Measurements from ENCODE around the gene GINS2.

Gene GINS2

DNA sequence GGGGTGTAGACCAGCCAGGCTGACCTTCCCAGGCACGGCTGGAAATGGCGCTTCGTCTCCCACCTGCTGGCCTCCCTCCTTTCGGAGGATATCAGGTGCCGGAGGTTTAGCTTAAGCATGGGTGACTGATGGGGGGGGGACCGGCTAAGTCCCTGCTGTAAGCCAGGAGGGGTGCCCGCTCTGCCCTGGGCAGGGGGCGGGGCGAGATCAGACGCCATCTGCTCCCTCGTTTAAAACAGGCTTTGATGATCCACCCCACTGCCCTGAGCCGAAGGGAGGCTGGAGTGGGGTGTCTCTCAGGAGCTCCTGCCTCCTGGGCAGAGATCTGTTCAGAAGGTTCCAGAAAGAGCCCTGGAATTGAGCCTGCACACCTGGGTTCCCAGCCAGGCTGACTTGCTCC lies 36.2 kb upstream of the GINS2 start:
- Histone ChIP-seq H3K4me3 (ENCODE audit: low read depth in 1 of 2, low read length in 2 of 2) (no peak overlapping the region), H3K36me3 (ENCODE audit: control insufficient read depth in 1 of 2, insufficient read depth in 2 of 2, low read length in 2 of 2) (no peaks in the 10 kb centered on the region), H3K4me1 (ENCODE audit: control insufficient read depth in 1 of 2, insufficient read depth in 2 of 2, low read length in 2 of 2) (no peaks in the 10 kb centered on the region), H3K27ac (ENCODE audit: low read length) (no peak overlapping the region), H3K9me3 (ENCODE audit: control insufficient read depth in 1 of 2, low read length in 2 of 2) (no peaks in the 10 kb centered on the region), H3K27me3 (ENCODE audit: low read depth, low read length) (no peaks in the 10 kb centered on the region)

DNA sequence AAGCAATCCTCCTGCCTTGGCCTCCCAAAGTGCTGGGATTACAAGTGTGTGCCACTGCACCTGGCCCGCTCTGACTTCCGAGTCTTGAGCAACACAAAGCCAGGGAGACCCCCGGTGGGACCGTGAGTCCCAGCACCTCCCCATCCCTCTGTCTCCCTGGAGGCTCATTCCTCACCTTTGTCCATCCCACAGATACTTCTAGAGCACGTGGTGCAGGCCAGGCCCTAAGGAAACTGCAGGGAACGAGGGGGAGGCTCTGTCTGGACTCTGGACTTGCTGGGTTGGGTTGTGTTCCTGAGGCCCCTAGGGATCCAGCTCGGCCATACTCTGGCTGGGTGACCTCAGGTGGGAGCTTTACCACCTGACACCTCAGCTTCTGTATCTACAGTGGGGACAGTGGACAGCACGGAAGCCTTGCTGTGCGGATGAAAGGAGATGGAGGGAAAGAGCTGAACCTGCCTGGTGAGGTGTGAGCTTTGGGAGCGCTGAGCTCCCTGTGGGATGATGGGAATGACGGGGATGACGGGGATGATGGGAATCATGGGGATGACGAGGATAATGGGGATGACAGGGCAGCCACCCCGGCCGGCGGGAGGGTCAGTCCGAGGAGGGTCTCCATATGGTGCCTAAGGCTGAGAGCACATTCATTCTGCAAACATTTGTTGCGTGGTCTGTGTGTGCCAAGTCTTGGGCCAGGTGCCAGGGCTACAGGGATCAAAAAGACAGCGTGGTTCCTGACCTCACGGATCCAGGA lies 35.5 kb upstream of the GINS2 start:
- Histone ChIP-seq H3K27ac (ENCODE audit: low read length) (no peak overlapping the region), H3K9me3 (ENCODE audit: control insufficient read depth in 1 of 2, low read length in 2 of 2) (no peaks in the 10 kb centered on the region), H3K36me3 (ENCODE audit: control insufficient read depth in 1 of 2, insufficient read depth in 2 of 2, low read length in 2 of 2) (no peaks in the 10 kb centered on the region), H3K27me3 (ENCODE audit: low read depth, low read length) (no peaks in the 10 kb centered on the region), H3K4me1 (ENCODE audit: control insufficient read depth in 1 of 2, insufficient read depth in 2 of 2, low read length in 2 of 2) (no peaks in the 10 kb centered on the region), H3K4me3 (ENCODE audit: low read depth in 1 of 2, low read length in 2 of 2) (no peak overlapping the region)

DNA sequence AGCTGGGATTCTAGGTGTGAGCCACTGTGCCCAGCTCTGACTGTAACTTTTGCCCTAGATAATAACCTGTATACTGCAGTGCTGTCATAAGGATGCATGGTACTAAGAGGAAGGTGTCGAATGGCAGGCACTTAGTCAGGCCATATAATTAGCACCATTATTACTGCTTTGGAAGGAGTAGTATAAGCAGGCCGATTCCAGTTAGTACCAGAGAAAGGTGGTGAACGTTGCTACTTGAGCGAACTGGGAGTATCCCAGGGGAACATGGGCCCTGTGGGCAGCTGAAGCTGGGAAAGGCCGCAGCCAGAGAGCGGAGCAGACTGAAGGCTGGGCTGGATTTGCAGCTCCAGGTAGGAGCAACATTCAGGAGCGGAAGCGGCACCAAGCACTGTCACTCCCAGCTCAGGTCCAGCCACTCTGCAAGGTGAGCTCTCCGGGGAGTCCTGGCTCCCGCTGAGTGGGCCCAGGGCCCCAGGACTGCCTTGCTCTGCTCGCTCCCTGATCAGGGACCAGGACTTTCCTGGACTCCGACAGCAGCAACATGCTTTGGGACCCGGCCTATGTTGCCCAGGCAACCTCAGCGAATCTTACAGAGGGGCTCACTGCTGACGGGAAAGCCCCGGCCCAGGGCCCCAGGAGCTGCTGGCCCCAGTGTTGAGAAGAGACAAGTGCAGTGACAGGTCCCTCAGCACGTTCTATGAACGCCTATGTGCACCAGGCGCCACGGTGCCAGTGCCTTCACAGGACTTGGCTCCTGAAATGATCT lies 33.6 kb upstream of the GINS2 start:
- no peaks in the 10 kb centered on the region for H3K27me3 ChIP-seq (ENCODE audit: low read depth, low read length)
- H3K36me3 ChIP-seq (ENCODE audit: control insufficient read depth in 1 of 2, insufficient read depth in 2 of 2, low read length in 2 of 2) = no peaks in the 10 kb centered on the region
- no peak overlapping the region for H3K27ac ChIP-seq (ENCODE audit: low read length)

DNA sequence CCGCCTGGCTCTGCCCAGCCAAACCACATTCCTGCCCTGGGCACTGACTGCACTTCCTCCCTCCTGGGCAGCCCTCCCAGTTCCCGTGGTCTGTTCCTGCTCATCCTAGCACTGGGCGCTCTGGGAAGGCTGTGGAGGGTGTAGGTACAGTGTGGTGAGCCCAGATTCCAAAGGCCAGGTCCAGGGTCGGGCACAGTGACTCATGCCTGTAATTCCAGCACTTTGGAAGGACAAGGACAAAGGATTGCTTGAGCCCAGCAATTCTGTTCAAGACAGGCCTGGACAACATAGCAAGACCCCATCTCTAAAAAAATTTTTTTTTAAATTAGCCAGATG lies 31.5 kb upstream of the GINS2 start:
- no peaks in the 10 kb centered on the region for H3K27me3 ChIP-seq (ENCODE audit: low read depth, low read length)
- H3K4me3 ChIP-seq (ENCODE audit: low read depth in 1 of 2, low read length in 2 of 2) = no peak overlapping the region
- H3K27ac ChIP-seq (ENCODE audit: low read length) = no peak overlapping the region
- no peaks in the 10 kb centered on the region for H3K36me3 ChIP-seq (ENCODE audit: control insufficient read depth in 1 of 2, insufficient read depth in 2 of 2, low read length in 2 of 2)
- no peaks in the 10 kb centered on the region for H3K9me3 ChIP-seq (ENCODE audit: control insufficient read depth in 1 of 2, low read length in 2 of 2)
- H3K4me1 ChIP-seq (ENCODE audit: control insufficient read depth in 1 of 2, insufficient read depth in 2 of 2, low read length in 2 of 2) = peaks cover 0 to 13% of the 10 kb centered on the region in 2 donors

More for the DNA sequence above, 33.6 kb upstream of the GINS2 start:
- Histone ChIP-seq H3K9me3 (ENCODE audit: control insufficient read depth in 1 of 2, low read length in 2 of 2) (no peaks in the 10 kb centered on the region), H3K4me3 (ENCODE audit: low read depth in 1 of 2, low read length in 2 of 2) (no peak overlapping the region), H3K4me1 (ENCODE audit: control insufficient read depth in 1 of 2, insufficient read depth in 2 of 2, low read length in 2 of 2) (no peaks in the 10 kb centered on the region)

DNA sequence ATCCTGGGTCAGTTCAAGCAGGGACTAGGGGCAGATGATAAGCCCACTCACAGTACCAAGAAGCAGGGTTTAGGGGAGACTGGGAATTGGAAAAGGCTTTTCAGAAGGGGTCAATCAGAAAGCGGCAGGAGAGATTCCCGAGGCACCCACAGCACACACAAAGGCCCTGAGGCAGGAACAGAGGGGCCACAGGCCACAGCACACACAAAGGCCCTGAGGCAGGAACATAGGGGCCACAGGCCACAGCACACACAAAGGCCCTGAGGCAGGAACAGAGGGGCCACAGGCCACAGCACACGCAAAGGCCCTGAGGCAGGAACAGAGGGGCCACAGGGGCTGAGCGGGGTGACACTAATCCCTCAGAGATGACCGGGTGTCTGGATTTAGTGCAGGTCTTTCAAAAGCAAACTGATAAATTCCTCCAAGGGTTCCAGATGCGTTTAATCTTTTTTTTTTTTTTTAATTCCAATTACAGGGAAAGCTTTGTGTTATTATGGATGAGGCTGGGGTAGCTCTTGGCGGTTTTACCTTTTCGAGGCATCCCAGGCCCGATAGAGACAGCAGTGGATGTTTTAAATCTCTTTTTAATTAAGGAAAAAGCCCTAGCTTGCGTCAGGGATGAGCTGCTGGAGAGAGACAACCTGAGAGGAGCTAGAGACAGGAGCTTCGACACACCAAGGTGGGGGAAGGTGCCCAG lies 31.0 kb upstream of the GINS2 start:
- Histone ChIP-seq H3K36me3 (ENCODE audit: control insufficient read depth in 1 of 2, insufficient read depth in 2 of 2, low read length in 2 of 2) (no peaks in the 10 kb centered on the region), H3K4me1 (ENCODE audit: control insufficient read depth in 1 of 2, insufficient read depth in 2 of 2, low read length in 2 of 2) (peaks cover 0 to 13% of the 10 kb centered on the region in 2 donors), H3K9me3 (ENCODE audit: control insufficient read depth in 1 of 2, low read length in 2 of 2) (no peaks in the 10 kb centered on the region), H3K27ac (ENCODE audit: low read length) (no peak overlapping the region), H3K27me3 (ENCODE audit: low read depth, low read length) (no peaks in the 10 kb centered on the region), H3K4me3 (ENCODE audit: low read depth in 1 of 2, low read length in 2 of 2) (no peak overlapping the region)

DNA sequence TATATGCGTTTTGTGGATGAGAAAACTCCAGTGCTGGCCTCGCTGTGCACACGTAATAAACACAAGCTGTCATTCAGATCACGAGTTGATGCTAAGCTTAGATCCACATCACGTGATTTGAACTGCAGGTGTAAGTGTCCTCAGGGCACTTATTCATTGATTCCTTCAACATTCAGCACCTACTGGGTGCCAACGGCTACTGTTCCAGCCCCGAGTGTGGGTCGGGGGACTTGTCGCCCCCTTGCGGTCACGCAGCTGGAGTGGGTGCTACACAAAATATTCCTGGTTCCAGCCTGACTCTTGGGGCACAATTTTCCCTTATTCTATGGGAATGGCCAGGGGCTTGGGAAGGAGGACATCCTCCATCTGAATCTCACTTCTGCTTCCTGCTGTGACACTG lies 29.9 kb upstream of the GINS2 start:
- Histone ChIP-seq H3K4me1 (ENCODE audit: control insufficient read depth in 1 of 2, insufficient read depth in 2 of 2, low read length in 2 of 2) (peaks cover 0 to 13% of the 10 kb centered on the region in 2 donors), H3K4me3 (ENCODE audit: low read depth in 1 of 2, low read length in 2 of 2) (no peak overlapping the region), H3K27ac (ENCODE audit: low read length) (no peak overlapping the region), H3K9me3 (ENCODE audit: control insufficient read depth in 1 of 2, low read length in 2 of 2) (no peaks in the 10 kb centered on the region), H3K27me3 (ENCODE audit: low read depth, low read length) (no peaks in the 10 kb centered on the region), H3K36me3 (ENCODE audit: control insufficient read depth in 1 of 2, insufficient read depth in 2 of 2, low read length in 2 of 2) (no peaks in the 10 kb centered on the region)

DNA sequence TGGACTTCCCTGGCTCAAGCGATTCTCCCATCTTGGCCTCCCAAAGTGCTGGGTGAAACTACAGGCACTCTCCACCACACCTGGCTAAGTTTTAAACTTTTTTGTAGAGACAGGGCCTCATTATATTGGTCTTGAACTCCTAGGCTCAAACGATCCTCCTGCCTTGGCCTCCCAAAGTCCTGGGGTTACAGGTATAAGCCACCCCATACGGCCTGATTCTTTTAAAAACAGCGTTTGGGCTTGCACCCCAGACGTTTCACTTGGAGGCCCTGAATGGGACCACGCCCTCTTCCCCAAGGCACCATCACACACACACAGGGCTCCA lies 29.4 kb upstream of the GINS2 start:
- peaks cover 0 to 13% of the 10 kb centered on the region in 2 donors for H3K4me1 ChIP-seq (ENCODE audit: control insufficient read depth in 1 of 2, insufficient read depth in 2 of 2, low read length in 2 of 2)
- H3K27ac ChIP-seq (ENCODE audit: low read length) = no peak overlapping the region
- no peaks in the 10 kb centered on the region for H3K27me3 ChIP-seq (ENCODE audit: low read depth, low read length)
- no peaks in the 10 kb centered on the region for H3K9me3 ChIP-seq (ENCODE audit: control insufficient read depth in 1 of 2, low read length in 2 of 2)
- no peaks in the 10 kb centered on the region for H3K36me3 ChIP-seq (ENCODE audit: control insufficient read depth in 1 of 2, insufficient read depth in 2 of 2, low read length in 2 of 2)
- no peak overlapping the region for H3K4me3 ChIP-seq (ENCODE audit: low read depth in 1 of 2, low read length in 2 of 2)

DNA sequence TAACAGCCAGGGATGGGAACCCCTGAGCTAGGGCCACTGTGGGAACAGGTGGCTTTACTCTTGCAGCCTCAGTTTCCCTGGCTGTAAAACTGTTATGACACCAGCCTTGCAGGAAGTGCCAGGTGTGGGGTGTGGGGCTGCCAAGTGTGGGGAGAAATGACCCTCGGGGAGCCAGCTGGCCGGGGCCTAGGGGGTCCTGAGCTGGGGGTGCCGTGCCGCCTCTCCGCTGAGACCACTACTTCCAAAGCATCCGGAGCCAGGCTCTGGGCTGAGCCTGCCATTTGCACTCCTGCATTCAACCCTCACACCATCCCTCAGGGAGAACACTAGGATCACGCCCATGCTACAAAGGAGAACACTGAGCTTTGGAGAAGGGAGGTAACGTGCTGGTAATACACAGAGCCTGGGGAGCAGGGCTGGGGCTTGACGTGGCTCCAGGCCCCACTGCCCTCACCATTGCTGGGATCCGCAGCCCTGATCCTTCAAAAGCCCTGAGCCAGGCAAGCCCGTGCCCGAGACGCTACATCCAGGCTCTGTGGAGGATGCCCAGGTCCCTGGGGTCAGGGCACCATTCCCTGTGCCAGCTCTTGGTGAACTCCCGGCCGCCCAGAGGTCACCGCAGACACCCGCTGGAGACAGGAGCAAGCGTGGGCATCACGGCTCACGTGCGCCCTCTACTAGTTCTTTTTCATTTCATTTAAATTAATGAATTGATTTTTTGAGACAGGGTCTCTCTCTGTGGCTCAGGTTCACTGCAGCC lies 28.8 kb upstream of the GINS2 start:
- Histone ChIP-seq H3K27ac (ENCODE audit: low read length) (no peak overlapping the region), H3K27me3 (ENCODE audit: low read depth, low read length) (no peaks in the 10 kb centered on the region), H3K4me1 (ENCODE audit: control insufficient read depth in 1 of 2, insufficient read depth in 2 of 2, low read length in 2 of 2) (peaks cover 0 to 13% of the 10 kb centered on the region in 2 donors), H3K9me3 (ENCODE audit: control insufficient read depth in 1 of 2, low read length in 2 of 2) (no peaks in the 10 kb centered on the region), H3K4me3 (ENCODE audit: low read depth in 1 of 2, low read length in 2 of 2) (no peak overlapping the region), H3K36me3 (ENCODE audit: control insufficient read depth in 1 of 2, insufficient read depth in 2 of 2, low read length in 2 of 2) (no peaks in the 10 kb centered on the region)

DNA sequence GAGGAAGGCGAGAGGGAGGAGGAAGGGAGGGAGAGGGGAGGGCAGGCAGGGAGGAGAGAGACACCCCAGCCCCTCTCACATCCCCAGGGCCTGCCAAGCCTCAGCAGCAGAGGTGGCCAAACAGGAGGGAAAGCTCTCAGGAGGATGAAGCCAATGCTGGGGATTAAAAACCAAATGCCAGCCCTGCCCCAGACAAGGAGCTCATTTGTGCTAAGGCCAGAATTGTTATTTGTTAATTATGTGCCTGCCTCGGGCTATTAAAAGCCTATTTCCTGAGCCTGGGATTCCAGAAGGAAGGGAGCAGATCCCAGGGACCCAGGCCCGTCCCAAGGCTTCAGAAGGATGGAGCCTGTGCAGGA lies 27.9 kb upstream of the GINS2 start:
- no peaks in the 10 kb centered on the region for H3K27me3 ChIP-seq (ENCODE audit: low read depth, low read length)
- peaks cover 0 to 3% of the 10 kb centered on the region in 2 donors for H3K36me3 ChIP-seq (ENCODE audit: control insufficient read depth in 1 of 2, insufficient read depth in 2 of 2, low read length in 2 of 2)
- peaks cover 0 to 13% of the 10 kb centered on the region in 2 donors for H3K4me1 ChIP-seq (ENCODE audit: control insufficient read depth in 1 of 2, insufficient read depth in 2 of 2, low read length in 2 of 2)
- H3K27ac ChIP-seq (ENCODE audit: low read length) = no peak overlapping the region
- no peak overlapping the region for H3K4me3 ChIP-seq (ENCODE audit: low read depth in 1 of 2, low read length in 2 of 2)
- peaks cover 0 to 8% of the 10 kb centered on the region in 2 donors for H3K9me3 ChIP-seq (ENCODE audit: control insufficient read depth in 1 of 2, low read length in 2 of 2)

DNA sequence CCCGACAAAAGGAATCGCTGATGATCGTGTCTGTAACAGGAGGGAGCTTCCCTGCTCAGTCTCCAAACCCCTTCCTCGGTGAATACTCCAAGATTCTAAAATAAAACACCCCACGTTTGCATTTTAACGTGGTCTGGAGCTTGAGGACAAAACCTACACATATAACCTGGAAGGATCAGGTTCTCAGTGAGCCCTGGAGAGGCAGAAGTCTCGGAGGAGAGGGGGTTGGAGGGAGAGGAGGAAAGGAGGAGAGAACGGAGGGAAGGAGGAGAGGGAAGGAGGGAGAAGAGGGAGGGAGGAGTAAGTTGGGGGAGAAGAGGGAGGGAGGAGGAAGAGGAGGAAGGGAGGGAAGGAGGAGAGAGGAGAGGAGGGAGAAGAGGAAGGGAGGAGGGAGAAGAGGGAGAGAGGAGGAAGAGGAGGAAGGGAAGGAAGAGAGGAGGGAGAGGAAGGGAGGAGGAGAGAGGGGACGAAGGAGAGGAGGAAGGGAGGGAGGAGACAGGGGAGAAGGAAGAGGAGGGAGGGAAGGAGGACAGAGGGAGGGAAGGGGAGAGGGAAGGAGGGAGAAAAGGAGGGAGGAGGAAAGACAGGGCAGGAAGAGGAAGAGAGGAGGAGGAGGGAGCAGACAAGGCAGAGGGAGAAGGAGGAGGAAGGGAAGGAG lies 27.4 kb upstream of the GINS2 start:
- Histone ChIP-seq H3K4me3 (ENCODE audit: low read depth in 1 of 2, low read length in 2 of 2) (no peak overlapping the region), H3K9me3 (ENCODE audit: control insufficient read depth in 1 of 2, low read length in 2 of 2) (peaks cover 0 to 8% of the 10 kb centered on the region in 2 donors), H3K27ac (ENCODE audit: low read length) (no peak overlapping the region), H3K36me3 (ENCODE audit: control insufficient read depth in 1 of 2, insufficient read depth in 2 of 2, low read length in 2 of 2) (peaks cover 0 to 4% of the 10 kb centered on the region in 2 donors), H3K4me1 (ENCODE audit: control insufficient read depth in 1 of 2, insufficient read depth in 2 of 2, low read length in 2 of 2) (peaks cover 0 to 13% of the 10 kb centered on the region in 2 donors), H3K27me3 (ENCODE audit: low read depth, low read length) (no peaks in the 10 kb centered on the region)
